Measurements from ENCODE around the gene VPS25. TPM values are rescaled to one million over a fixed set of nuclear protein-coding genes. Genes with fewer than 3 reads are reported as not detected.

VPS25 gene
- total RNA-seq, 1 experiment from 2014 or later, result 37.7 TPM

GRCh38 chr17:42783791-42784138, 10.5 kb downstream of the VPS25 start:
- ChIA-PET CTCF (no interaction called here), POLR2A (no interaction called here)
- peaks cover 19% of the 10 kb centered on the region for H3K4me1 ChIP-seq (ENCODE audit: control insufficient read depth, insufficient read depth, low read length)
- intact Hi-C loops (cut with micrococcal nuclease; ENCODE audit: unreplicated experiment), result no loop called here
- no peak overlapping the region for H3K27ac ChIP-seq (ENCODE audit: low read length)
- ATAC-seq (no peak), DNase-seq (ENCODE audit: low read depth, low spot score) (no peak)
- H3K4me3 ChIP-seq (ENCODE audit: low read depth in 2 of 2, low read length in 2 of 2), result no peak overlapping the region
- no TSS peak for BruUV-seq (replicated peaks)
- TF ChIP-seq POLR2AphosphoS5 (IDR thresholded peaks at IDR 0.05; ENCODE audit: low read depth, low read length) (no peak), SIN3A (IDR thresholded peaks at IDR 0.05; ENCODE audit: borderline replicate concordance, insufficient read depth, low read depth, low read length) (no peak), REST (IDR thresholded peaks at IDR 0.05; ENCODE audit: insufficient read depth in 1 of 2, low read depth in 2 of 2, low read length in 1 of 2) (no peak), TCF7L2 (IDR thresholded peaks at IDR 0.05; ENCODE audit: low read depth, low read length) (no peak)
- TF ChIP-seq, protein P1, sequence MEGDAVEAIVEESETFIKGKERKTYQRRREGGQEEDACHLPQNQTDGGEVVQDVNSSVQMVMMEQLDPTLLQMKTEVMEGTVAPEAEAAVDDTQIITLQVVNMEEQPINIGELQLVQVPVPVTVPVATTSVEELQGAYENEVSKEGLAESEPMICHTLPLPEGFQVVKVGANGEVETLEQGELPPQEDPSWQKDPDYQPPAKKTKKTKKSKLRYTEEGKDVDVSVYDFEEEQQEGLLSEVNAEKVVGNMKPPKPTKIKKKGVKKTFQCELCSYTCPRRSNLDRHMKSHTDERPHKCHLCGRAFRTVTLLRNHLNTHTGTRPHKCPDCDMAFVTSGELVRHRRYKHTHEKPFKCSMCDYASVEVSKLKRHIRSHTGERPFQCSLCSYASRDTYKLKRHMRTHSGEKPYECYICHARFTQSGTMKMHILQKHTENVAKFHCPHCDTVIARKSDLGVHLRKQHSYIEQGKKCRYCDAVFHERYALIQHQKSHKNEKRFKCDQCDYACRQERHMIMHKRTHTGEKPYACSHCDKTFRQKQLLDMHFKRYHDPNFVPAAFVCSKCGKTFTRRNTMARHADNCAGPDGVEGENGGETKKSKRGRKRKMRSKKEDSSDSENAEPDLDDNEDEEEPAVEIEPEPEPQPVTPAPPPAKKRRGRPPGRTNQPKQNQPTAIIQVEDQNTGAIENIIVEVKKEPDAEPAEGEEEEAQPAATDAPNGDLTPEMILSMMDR (IDR thresholded peaks at IDR 0.05), result no peak
- in situ Hi-C loops (cut with HindIII; ENCODE audit: low pct_unique_long_range_greater_than_20kb, low sequenced_read_pairs), result no loop called here
- no peaks in the 10 kb centered on the region for H3K9me3 ChIP-seq (ENCODE audit: control insufficient read depth, insufficient read depth, low read depth, low read length)
- H3K27me3 ChIP-seq (ENCODE audit: control insufficient read depth, insufficient read depth, low read length), result no peaks in the 10 kb centered on the region
- no peaks in the 10 kb centered on the region for H3K36me3 ChIP-seq (ENCODE audit: control insufficient read depth, insufficient read depth, low read length)

DNA sequence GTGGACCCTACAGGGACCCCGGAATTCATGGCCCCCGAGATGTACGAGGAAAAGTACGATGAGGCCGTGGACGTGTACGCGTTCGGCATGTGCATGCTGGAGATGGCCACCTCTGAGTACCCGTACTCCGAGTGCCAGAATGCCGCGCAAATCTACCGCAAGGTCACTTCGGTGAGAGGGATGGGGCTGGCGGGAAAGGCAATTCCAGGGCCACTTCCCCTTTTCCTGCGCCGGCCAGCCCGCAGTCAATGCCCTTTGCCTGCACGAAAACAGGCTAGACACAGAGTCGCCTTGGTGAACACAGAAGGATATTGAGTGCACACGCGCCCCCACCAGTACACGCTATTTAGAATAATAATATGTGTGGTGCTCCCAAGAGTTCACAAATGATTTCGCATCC, 11.2 kb downstream of the VPS25 start:
- no peaks in the 10 kb centered on the region for H3K27me3 ChIP-seq (ENCODE audit: control insufficient read depth, insufficient read depth, low read length)
- intact Hi-C loops (cut with micrococcal nuclease; ENCODE audit: unreplicated experiment) (no loop called here), in situ Hi-C loops (cut with HindIII; ENCODE audit: low pct_unique_long_range_greater_than_20kb, low sequenced_read_pairs) (no loop called here)
- ChIA-PET POLR2A (no interaction called here), CTCF (no interaction called here)
- H3K36me3 ChIP-seq (ENCODE audit: control insufficient read depth, insufficient read depth, low read length), result no peaks in the 10 kb centered on the region
- H3K27ac ChIP-seq (ENCODE audit: low read length), result no peak overlapping the region
- DNase-seq (ENCODE audit: low read depth, low spot score), result no peak
- no peak overlapping the region for H3K4me3 ChIP-seq (ENCODE audit: low read depth in 2 of 2, low read length in 2 of 2)
- BruUV-seq (replicated peaks), result no TSS peak
- no peak for TF ChIP-seq REST (IDR thresholded peaks at IDR 0.05; ENCODE audit: insufficient read depth in 1 of 2, low read depth in 2 of 2, low read length in 1 of 2)
- no peak for TF ChIP-seq POLR2AphosphoS5 (IDR thresholded peaks at IDR 0.05; ENCODE audit: low read depth, low read length)
- TF ChIP-seq SIN3A (IDR thresholded peaks at IDR 0.05; ENCODE audit: borderline replicate concordance, insufficient read depth, low read depth, low read length), result no peak
- TF ChIP-seq, protein P1 (IDR thresholded peaks at IDR 0.05), result no peak
- TF ChIP-seq TCF7L2 (IDR thresholded peaks at IDR 0.05; ENCODE audit: low read depth, low read length), result no peak
- H3K9me3 ChIP-seq (ENCODE audit: control insufficient read depth, insufficient read depth, low read depth, low read length), result no peaks in the 10 kb centered on the region
- ATAC-seq, result no peak
- H3K4me1 ChIP-seq (ENCODE audit: control insufficient read depth, insufficient read depth, low read length), result peaks cover 19% of the 10 kb centered on the region

Measured in Panc1 (cell line).